ENCODE measurements around the gene SCNN1G. TPM values are rescaled to one million over a fixed set of nuclear protein-coding genes. Genes with fewer than 3 reads are reported as not detected.

SCNN1G gene
- total and polyA plus RNA-seq, 4 donors, result not detected

DNA sequence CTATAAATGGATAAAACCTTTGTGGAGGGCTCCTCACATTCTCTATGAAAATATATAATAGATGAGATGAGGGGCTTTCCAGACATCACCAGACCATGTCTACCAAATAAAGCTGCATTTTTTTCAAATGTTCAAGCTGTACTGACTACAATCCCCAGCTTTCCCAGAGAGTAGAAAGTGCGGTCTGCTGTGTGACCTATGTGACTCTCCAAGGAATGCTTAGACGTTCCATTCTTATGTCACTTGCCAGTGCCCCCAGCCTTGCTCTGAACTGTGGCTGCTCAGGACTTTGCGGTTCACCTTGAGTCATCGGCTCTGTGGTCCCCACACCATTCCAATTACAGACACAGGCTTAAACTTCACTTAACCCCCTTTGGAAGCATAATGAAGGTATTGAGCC lies 71.8 kb downstream of the SCNN1G start:
- DNase-seq (ENCODE audit: low spot score), result no peak
- 60% methylated on average over 4 of the region's 4 CpGs for WGBS
- TF ChIP-seq EGR1 (IDR thresholded peaks at IDR 0.05; ENCODE audit: low read depth in 2 of 2), result no peak
- TF ChIP-seq, protein P1, sequence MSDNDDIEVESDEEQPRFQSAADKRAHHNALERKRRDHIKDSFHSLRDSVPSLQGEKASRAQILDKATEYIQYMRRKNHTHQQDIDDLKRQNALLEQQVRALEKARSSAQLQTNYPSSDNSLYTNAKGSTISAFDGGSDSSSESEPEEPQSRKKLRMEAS (IDR thresholded peaks at IDR 0.05), result no peak
- no peak for TF ChIP-seq YY1 (IDR thresholded peaks at IDR 0.05)
- TF ChIP-seq NR2F2 (IDR thresholded peaks at IDR 0.05), result no peak
- no peak for TF ChIP-seq RXRA (IDR thresholded peaks at IDR 0.05)
- no peak for TF ChIP-seq FOXA2 (IDR thresholded peaks at IDR 0.05)
- TF ChIP-seq JUND (IDR thresholded peaks at IDR 0.05), result no peak
- TF ChIP-seq, protein P2, sequence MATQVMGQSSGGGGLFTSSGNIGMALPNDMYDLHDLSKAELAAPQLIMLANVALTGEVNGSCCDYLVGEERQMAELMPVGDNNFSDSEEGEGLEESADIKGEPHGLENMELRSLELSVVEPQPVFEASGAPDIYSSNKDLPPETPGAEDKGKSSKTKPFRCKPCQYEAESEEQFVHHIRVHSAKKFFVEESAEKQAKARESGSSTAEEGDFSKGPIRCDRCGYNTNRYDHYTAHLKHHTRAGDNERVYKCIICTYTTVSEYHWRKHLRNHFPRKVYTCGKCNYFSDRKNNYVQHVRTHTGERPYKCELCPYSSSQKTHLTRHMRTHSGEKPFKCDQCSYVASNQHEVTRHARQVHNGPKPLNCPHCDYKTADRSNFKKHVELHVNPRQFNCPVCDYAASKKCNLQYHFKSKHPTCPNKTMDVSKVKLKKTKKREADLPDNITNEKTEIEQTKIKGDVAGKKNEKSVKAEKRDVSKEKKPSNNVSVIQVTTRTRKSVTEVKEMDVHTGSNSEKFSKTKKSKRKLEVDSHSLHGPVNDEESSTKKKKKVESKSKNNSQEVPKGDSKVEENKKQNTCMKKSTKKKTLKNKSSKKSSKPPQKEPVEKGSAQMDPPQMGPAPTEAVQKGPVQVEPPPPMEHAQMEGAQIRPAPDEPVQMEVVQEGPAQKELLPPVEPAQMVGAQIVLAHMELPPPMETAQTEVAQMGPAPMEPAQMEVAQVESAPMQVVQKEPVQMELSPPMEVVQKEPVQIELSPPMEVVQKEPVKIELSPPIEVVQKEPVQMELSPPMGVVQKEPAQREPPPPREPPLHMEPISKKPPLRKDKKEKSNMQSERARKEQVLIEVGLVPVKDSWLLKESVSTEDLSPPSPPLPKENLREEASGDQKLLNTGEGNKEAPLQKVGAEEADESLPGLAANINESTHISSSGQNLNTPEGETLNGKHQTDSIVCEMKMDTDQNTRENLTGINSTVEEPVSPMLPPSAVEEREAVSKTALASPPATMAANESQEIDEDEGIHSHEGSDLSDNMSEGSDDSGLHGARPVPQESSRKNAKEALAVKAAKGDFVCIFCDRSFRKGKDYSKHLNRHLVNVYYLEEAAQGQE (IDR thresholded peaks at IDR 0.05), result no peak
- TF ChIP-seq HNF4G (IDR thresholded peaks at IDR 0.05), result no peak
- TF ChIP-seq, protein P3, sequence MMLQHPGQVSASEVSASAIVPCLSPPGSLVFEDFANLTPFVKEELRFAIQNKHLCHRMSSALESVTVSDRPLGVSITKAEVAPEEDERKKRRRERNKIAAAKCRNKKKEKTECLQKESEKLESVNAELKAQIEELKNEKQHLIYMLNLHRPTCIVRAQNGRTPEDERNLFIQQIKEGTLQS (IDR thresholded peaks at IDR 0.05), result no peak
- TF ChIP-seq HNF4A (conservative IDR thresholded peaks at IDR 0.05), result no peak
- TF ChIP-seq, protein P4, sequence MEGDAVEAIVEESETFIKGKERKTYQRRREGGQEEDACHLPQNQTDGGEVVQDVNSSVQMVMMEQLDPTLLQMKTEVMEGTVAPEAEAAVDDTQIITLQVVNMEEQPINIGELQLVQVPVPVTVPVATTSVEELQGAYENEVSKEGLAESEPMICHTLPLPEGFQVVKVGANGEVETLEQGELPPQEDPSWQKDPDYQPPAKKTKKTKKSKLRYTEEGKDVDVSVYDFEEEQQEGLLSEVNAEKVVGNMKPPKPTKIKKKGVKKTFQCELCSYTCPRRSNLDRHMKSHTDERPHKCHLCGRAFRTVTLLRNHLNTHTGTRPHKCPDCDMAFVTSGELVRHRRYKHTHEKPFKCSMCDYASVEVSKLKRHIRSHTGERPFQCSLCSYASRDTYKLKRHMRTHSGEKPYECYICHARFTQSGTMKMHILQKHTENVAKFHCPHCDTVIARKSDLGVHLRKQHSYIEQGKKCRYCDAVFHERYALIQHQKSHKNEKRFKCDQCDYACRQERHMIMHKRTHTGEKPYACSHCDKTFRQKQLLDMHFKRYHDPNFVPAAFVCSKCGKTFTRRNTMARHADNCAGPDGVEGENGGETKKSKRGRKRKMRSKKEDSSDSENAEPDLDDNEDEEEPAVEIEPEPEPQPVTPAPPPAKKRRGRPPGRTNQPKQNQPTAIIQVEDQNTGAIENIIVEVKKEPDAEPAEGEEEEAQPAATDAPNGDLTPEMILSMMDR (IDR thresholded peaks at IDR 0.05; ENCODE audit: low read depth, low read length, missing input control), result no peak
- no peak for TF ChIP-seq TAF1 (conservative IDR thresholded peaks at IDR 0.05)
- no peaks in the 10 kb centered on the region for H3K4me1 ChIP-seq (ENCODE audit: control insufficient read depth in 4 of 4, insufficient read depth in 4 of 4, low read length in 3 of 4)
- no peaks in the 10 kb centered on the region for H3K36me3 ChIP-seq (ENCODE audit: control insufficient read depth in 4 of 4, insufficient read depth in 3 of 4, low read depth in 1 of 4, low read length in 3 of 4)
- H3K27me3 ChIP-seq (ENCODE audit: control insufficient read depth in 4 of 4, insufficient read depth in 4 of 4, low read length in 3 of 4), result no peaks in the 10 kb centered on the region
- H3K9me3 ChIP-seq (ENCODE audit: control insufficient read depth in 4 of 4, low read length in 3 of 4), result no peaks in the 10 kb centered on the region
- no peak overlapping the region for H3K9ac ChIP-seq (ENCODE audit: low read depth in 1 of 2, low read length in 2 of 2)
- no peak overlapping the region for H3K27ac ChIP-seq (ENCODE audit: low read depth in 1 of 2, low read length in 2 of 2)
- no peak overlapping the region for H3K4me3 ChIP-seq (ENCODE audit: low read depth in 1 of 3, low read length in 3 of 3)

DNA sequence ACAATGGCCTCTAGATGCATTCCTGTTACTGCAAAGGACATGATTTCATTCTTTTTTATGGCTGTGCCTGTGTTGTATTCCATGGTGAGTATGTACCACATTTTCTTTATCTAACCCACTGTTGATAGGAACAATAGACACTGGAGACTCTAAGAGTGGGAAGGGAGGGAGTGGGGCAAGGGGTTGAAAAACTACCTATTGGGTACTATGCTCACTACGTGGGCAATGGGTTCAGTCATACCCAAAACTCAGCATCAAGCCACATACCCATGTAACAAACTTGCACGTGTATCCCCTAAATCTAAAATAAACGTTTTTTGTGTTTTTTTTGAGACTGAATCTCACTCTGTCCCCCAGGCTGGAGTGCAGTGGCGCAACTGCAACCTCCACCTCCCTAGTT lies 72.5 kb downstream of the SCNN1G start:
- H3K27me3 ChIP-seq (ENCODE audit: control insufficient read depth in 4 of 4, insufficient read depth in 4 of 4, low read length in 3 of 4), result no peaks in the 10 kb centered on the region
- H3K9me3 ChIP-seq (ENCODE audit: control insufficient read depth in 4 of 4, low read length in 3 of 4), result no peaks in the 10 kb centered on the region
- no peak for TF ChIP-seq RAD21 (IDR thresholded peaks at IDR 0.05)
- TF ChIP-seq, protein P3 (IDR thresholded peaks at IDR 0.05), result no peak
- no peak for TF ChIP-seq RXRA (IDR thresholded peaks at IDR 0.05)
- TF ChIP-seq, protein P2 (IDR thresholded peaks at IDR 0.05), result no peak
- no peak for TF ChIP-seq JUND (IDR thresholded peaks at IDR 0.05)
- TF ChIP-seq EGR1 (IDR thresholded peaks at IDR 0.05; ENCODE audit: low read depth in 2 of 2), result no peak
- TF ChIP-seq, protein P5, sequence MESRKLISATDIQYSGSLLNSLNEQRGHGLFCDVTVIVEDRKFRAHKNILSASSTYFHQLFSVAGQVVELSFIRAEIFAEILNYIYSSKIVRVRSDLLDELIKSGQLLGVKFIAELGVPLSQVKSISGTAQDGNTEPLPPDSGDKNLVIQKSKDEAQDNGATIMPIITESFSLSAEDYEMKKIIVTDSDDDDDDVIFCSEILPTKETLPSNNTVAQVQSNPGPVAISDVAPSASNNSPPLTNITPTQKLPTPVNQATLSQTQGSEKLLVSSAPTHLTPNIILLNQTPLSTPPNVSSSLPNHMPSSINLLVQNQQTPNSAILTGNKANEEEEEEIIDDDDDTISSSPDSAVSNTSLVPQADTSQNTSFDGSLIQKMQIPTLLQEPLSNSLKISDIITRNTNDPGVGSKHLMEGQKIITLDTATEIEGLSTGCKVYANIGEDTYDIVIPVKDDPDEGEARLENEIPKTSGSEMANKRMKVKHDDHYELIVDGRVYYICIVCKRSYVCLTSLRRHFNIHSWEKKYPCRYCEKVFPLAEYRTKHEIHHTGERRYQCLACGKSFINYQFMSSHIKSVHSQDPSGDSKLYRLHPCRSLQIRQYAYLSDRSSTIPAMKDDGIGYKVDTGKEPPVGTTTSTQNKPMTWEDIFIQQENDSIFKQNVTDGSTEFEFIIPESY (IDR thresholded peaks at IDR 0.05), result no peak
- TF ChIP-seq NR2F2 (IDR thresholded peaks at IDR 0.05), result no peak
- TF ChIP-seq, protein P4 (IDR thresholded peaks at IDR 0.05; ENCODE audit: low read depth, low read length, missing input control), result no peak
- no peak for TF ChIP-seq SP1 (IDR thresholded peaks at IDR 0.05)
- no peak for TF ChIP-seq HNF4A (conservative IDR thresholded peaks at IDR 0.05)
- TF ChIP-seq FOXA1 (IDR thresholded peaks at IDR 0.05), result no peak
- DNase-seq (ENCODE audit: low spot score), result no peak
- no peaks in the 10 kb centered on the region for H3K4me1 ChIP-seq (ENCODE audit: control insufficient read depth in 4 of 4, insufficient read depth in 4 of 4, low read length in 3 of 4)
- H3K27ac ChIP-seq (ENCODE audit: low read depth in 1 of 2, low read length in 2 of 2), result no peak overlapping the region
- no peaks in the 10 kb centered on the region for H3K36me3 ChIP-seq (ENCODE audit: control insufficient read depth in 4 of 4, insufficient read depth in 3 of 4, low read depth in 1 of 4, low read length in 3 of 4)
- no peak overlapping the region for H3K9ac ChIP-seq (ENCODE audit: low read depth in 1 of 2, low read length in 2 of 2)
- no peak overlapping the region for H3K4me3 ChIP-seq (ENCODE audit: low read depth in 1 of 3, low read length in 3 of 3)
- 58% methylated on average over 4 of the region's 4 CpGs for WGBS
